GM12878 (cell line): Measurements from ENCODE around the gene NHS. TPM values are rescaled to one million over a fixed set of nuclear protein-coding genes. Genes with fewer than 3 reads are reported as not detected.

Source experiments
- ATAC-seq: fragments of 200-7000 bp; cut with Tn5 transposase; 3 replicates; pipeline ENCODE4 v1.9.1; 2020; ENCODE audit warnings: mild to moderate bottlenecking, moderate library complexity
- BruUV-seq: library from RNA; stranded (reverse); fragments of 400-500 nt; replicated peaks from 2 replicates; lab custom pipeline; 2021; lab: Mats Ljungman, UMichigan
- CTCF ChIA-PET: fragments of 300-600 bp; sonication (Branson Sonifier 250); formaldehyde crosslinking; extraction: SDS; loops from one replicate; lab custom pipeline; 2021; ENCODE audit warnings: inconsistent platforms; lab: Yijun Ruan, JAX
- POLR2A ChIA-PET: fragments of 350-600 bp; formaldehyde crosslinking; extraction: SDS; loops from one replicate; lab custom pipeline; 2021; ENCODE audit warnings: inconsistent platforms; lab: Charles Lee
- RAD21 ChIA-PET: fragments of 300-600 bp; sonication (Branson Sonifier 250); formaldehyde crosslinking; loops from one replicate; lab custom pipeline; 2023; ENCODE audit warnings: antibody characterized with exemption; ENCODE audit not compliant: unreplicated experiment; lab: Charles Lee
- SMC1A ChIA-PET: fragments of 300-600 bp; sonication (Branson Sonifier 250); formaldehyde crosslinking; loops from one replicate; lab custom pipeline; 2023; ENCODE audit not compliant: unreplicated experiment, uncharacterized antibody; lab: Charles Lee
- DNase-seq: peaks from one replicate; pipeline ENCODE4 v3.0.0-alpha.2; 2011; ENCODE audit warnings: low read depth, low spot score
- FAIRE-seq: peaks from 3 replicates; lab custom pipeline; 2011; peaks lifted over from hg19 to GRCh38; lab: Jason Lieb, UNC
- H2AFZ ChIP-seq: 2 replicates; pipeline ENCODE4 v1.6.0; 2011; ENCODE audit warnings: low read depth, low read length, control low read depth; ENCODE audit not compliant: control insufficient read depth
- H3K27ac ChIP-seq: 2 replicates; pipeline ENCODE4 v1.5.1; 2011; ENCODE audit warnings: control low read depth; ENCODE audit not compliant: control insufficient read depth, insufficient read depth
- H3K27me3 ChIP-seq, 2 experiments: replicated peaks in 1 of 2; 2 replicates each; pipeline versions ENCODE4 v1.6.0 to v1.6.1; 2011; ENCODE audit warnings: low read length in 1 of 2; ENCODE audit not compliant: control insufficient read depth in 2 of 2, insufficient read depth in 2 of 2
- H3K36me3 ChIP-seq, 2 experiments: 2 replicates each; pipeline ENCODE4 v1.5.1; 2011; ENCODE audit warnings: low read length in 1 of 2; ENCODE audit not compliant: control insufficient read depth in 2 of 2, insufficient read depth in 2 of 2
- H3K4me1 ChIP-seq: 2 replicates; pipeline ENCODE4 v1.6.1; 2011; ENCODE audit warnings: mild to moderate bottlenecking, low read length, moderate library complexity, mixed read lengths; ENCODE audit not compliant: control insufficient read depth, insufficient read depth
- H3K4me2 ChIP-seq: 2 replicates; pipeline ENCODE4 v1.6.0; 2011; ENCODE audit warnings: control low read depth; ENCODE audit not compliant: control insufficient read depth, insufficient read depth
- H3K4me3 ChIP-seq: fragments of 200-600 bp; sonication (generic); 2 replicates; pipeline ENCODE4 v1.5.1; 2016
- H3K79me2 ChIP-seq: 2 replicates; pipeline ENCODE4 v1.6.0; 2011; ENCODE audit warnings: low read length; ENCODE audit not compliant: control insufficient read depth, insufficient read depth
- H3K9ac ChIP-seq: 2 replicates; pipeline ENCODE4 v1.8.0; 2011; ENCODE audit warnings: low read length, control low read depth, mixed read lengths; ENCODE audit not compliant: control insufficient read depth, insufficient read depth
- H3K9me3 ChIP-seq: replicated peaks from 3 replicates; pipeline ENCODE4 v1.5.1; 2011; ENCODE audit warnings: mild to moderate bottlenecking, low read length; ENCODE audit not compliant: control insufficient read depth, insufficient read depth
- H4K20me1 ChIP-seq: 2 replicates; pipeline ENCODE4 v1.6.0; 2011; ENCODE audit not compliant: control insufficient read depth, insufficient read depth
- CBFB ChIP-seq: IDR thresholded peaks from 2 replicates; pipeline ENCODE4 v1.6.1; 2016; ENCODE audit warnings: antibody characterized with exemption, low read depth
- E2F8 ChIP-seq: fragments of 450-650 bp; IDR thresholded peaks from 2 replicates; pipeline ENCODE4 v1.6.1; 2018; ENCODE audit warnings: mild to moderate bottlenecking, low read depth, moderate library complexity; ENCODE audit not compliant: partially characterized antibody
- EP300 ChIP-seq, 2 experiments: fragments of 150-350 bp in 1 of 2; IDR thresholded peaks; 2 replicates each; pipeline ENCODE4 v1.6.1; 2011 to 2012; ENCODE audit warnings: low read depth in 2 of 2, low read length in 2 of 2, borderline replicate concordance in 1 of 2, improper control_type of control experiment in 1 of 2, inconsistent platforms in 1 of 2; ENCODE audit not compliant: control insufficient read depth in 1 of 2
- ETV6 ChIP-seq, 2 experiments: fragments of 450-650 bp in 1 of 2; IDR thresholded peaks in 1 of 2; conservative IDR thresholded peaks in 1 of 2; 2 replicates each; pipeline ENCODE4 v1.6.1; 2014; ENCODE audit warnings: antibody characterized with exemption in 1 of 2, borderline replicate concordance in 1 of 2, low read depth in 1 of 2, mild to moderate bottlenecking in 1 of 2, moderate library complexity in 1 of 2
- GATAD2B ChIP-seq: fragments of 450-650 bp; conservative IDR thresholded peaks from 2 replicates; pipeline ENCODE4 v1.6.1; 2017; ENCODE audit warnings: low read depth, mild to moderate bottlenecking, moderate library complexity
- JUND ChIP-seq: IDR thresholded peaks from 2 replicates; pipeline ENCODE4 v1.6.1; 2012; ENCODE audit warnings: low read depth, mild to moderate bottlenecking, low read length, improper control_type of control experiment, moderate library complexity
- MYB ChIP-seq: fragments of 150-350 bp; IDR thresholded peaks from 2 replicates; pipeline ENCODE4 v1.6.1; 2014; ENCODE audit warnings: mild to moderate bottlenecking, low read depth, low read length, borderline replicate concordance
- NKRF ChIP-seq: fragments of 450-650 bp; conservative IDR thresholded peaks from 2 replicates; pipeline ENCODE4 v1.6.1; 2017; ENCODE audit warnings: mild to moderate bottlenecking, moderate library complexity
- PKNOX1 ChIP-seq: fragments of 450-650 bp; IDR thresholded peaks from 2 replicates; pipeline ENCODE4 v1.6.1; 2016; ENCODE audit warnings: mild to moderate bottlenecking
- RAD21 ChIP-seq: IDR thresholded peaks from 2 replicates; pipeline ENCODE4 v1.6.1; 2011; ENCODE audit warnings: mild to moderate bottlenecking, low read depth, low read length, moderate library complexity; ENCODE audit not compliant: insufficient read depth
- SP1 ChIP-seq: IDR thresholded peaks from one replicate; pipeline ENCODE4 v1.6.1; 2011; ENCODE audit warnings: low read depth, low read length
- WGBS: methylation state at CpG from one replicate; pipeline ENCODE4 v1.1.6; 2016; ENCODE audit warnings: low lambda C conversion rate; ENCODE audit not compliant: insufficient replicate concordance, insufficient coverage; ENCODE audit errors: missing lambda C conversion rate; 5-methylcytosine and 5-hydroxymethylcytosine counted together
- in situ Hi-C: fragments of 300-500 bp; cut with MboI; formaldehyde crosslinking; loops from 9 replicates; pipeline ENCODE4 v1.14.3; 2018; ENCODE audit warnings: mixed read lengths
- intact Hi-C: fragments of 100-400 bp; cut with micrococcal nuclease; formaldehyde crosslinking; loops from one replicate; pipeline ENCODE4 v1.14.2; 2022; ENCODE audit not compliant: unreplicated experiment
- polyA plus RNA-seq, 11 experiments: library from polyadenylated mRNA; depleted of rRNA in 4 of 11; unstranded in 6 of 11; stranded (reverse) in 5 of 11; fragments of >200 nt; fragmentation: Nextera tagmentation in 4 of 11; fragmentation: Illumina TruSeq in 1 of 11; extraction: Ambion mirVana in 4 of 11; extraction: Trizol in 1 of 11; gene quantifications; 1 replicate in 1 of 11; 2 replicates in 10 of 11; pipeline versions ENCODE4 v1.2.1 to v1.2.3, GENCODE V29; 2011 to 2016; ENCODE audit warnings: inconsistent platforms in 2 of 11, missing spikeins in 2 of 11, low read depth in 1 of 11
- total RNA-seq, 4 experiments: library from RNA; depleted of rRNA in 3 of 4; stranded (reverse); fragments of >200 nt in 3 of 4; fragmentation: Illumina TruSeq in 1 of 4; extraction: Trizol in 1 of 4; gene quantifications; 2 replicates each; pipeline versions ENCODE4 v1.2.1 to v1.2.3, GENCODE V29; 2013 to 2021

Gene NHS
- total and polyA plus RNA-seq, 10 of the 15 experiments (the other 5 are each of a cell fraction or from before 2014, with no cell fraction given), result under 0.01 to 0.07 (median 0.03) TPM; not detected in 7

GRCh38 chrX:17758382-17758781 is 383.4 kb downstream of the NHS start:
- DNase-seq (no peak), FAIRE-seq (no peak), ATAC-seq (peak; percentile 68)
- H3K4me2 ChIP-seq, result no peak overlapping the region
- no peaks in the 10 kb centered on the region for H3K4me1 ChIP-seq
- H3K79me2 ChIP-seq, result no peaks in the 10 kb centered on the region
- no peak overlapping the region for H3K4me3 ChIP-seq
- TF ChIP-seq GATAD2B, result no peak
- TF ChIP-seq PKNOX1, result no peak
- no peak for TF ChIP-seq RAD21
- TF ChIP-seq ETV6 (conservative IDR thresholded peaks at IDR 0.05 in 1 of 2, IDR thresholded peaks at IDR 0.05 in 1 of 2; ENCODE audit: borderline replicate concordance in 1 of 2, low read depth in 1 of 2), result no peak
- SMC1A ChIA-PET, result no interaction called here
- no peaks in the 10 kb centered on the region for H3K9me3 ChIP-seq
- no TSS peak for BruUV-seq
- no peaks in the 10 kb centered on the region for H4K20me1 ChIP-seq
- H3K36me3 ChIP-seq, result no peaks in the 10 kb centered on the region
- 0% methylated on average over 2 of the region's 2 CpGs for WGBS
- RAD21 ChIA-PET, result no interaction called here
- no peak overlapping the region for H3K9ac ChIP-seq
- no peaks in the 10 kb centered on the region for H3K27me3 ChIP-seq
- intact Hi-C loops, result no loop called here
- CTCF ChIA-PET, result no interaction called here
- H2AFZ ChIP-seq, result no peak overlapping the region
- in situ Hi-C loops, result no loop called here
- no peak overlapping the region for H3K27ac ChIP-seq
- POLR2A ChIA-PET, result no interaction called here

- ChIA-PET POLR2A (no interaction called here), CTCF (no interaction called here), SMC1A (no interaction called here), RAD21 (no interaction called here)
- H3K36me3 ChIP-seq, result no peaks in the 10 kb centered on the region
- intact Hi-C loops, result no loop called here
- DNase-seq (no peak), FAIRE-seq (no peak), ATAC-seq (no peak)
- H3K9ac ChIP-seq, result no peak overlapping the region
- no peak overlapping the region for H3K27ac ChIP-seq
- no peak overlapping the region for H3K4me3 ChIP-seq
- no peaks in the 10 kb centered on the region; the same call in 2 of the 3 replicates for H3K9me3 ChIP-seq
- WGBS, result 83% methylated on average over 1 of the region's 1 CpG
- no peak overlapping the region for H2AFZ ChIP-seq
- H3K27me3 ChIP-seq, result no peaks in the 10 kb centered on the region
- no peaks in the 10 kb centered on the region for H4K20me1 ChIP-seq
- no peaks in the 10 kb centered on the region for H3K4me1 ChIP-seq
- H3K79me2 ChIP-seq, result no peaks in the 10 kb centered on the region
- no peak overlapping the region for H3K4me2 ChIP-seq
- in situ Hi-C loops, result no loop called here
- no TSS peak for BruUV-seq
- TF ChIP-seq SP1, result no peak
- no peak for TF ChIP-seq EP300 (IDR thresholded peaks at IDR 0.05; ENCODE audit: borderline replicate concordance in 1 of 2, control insufficient read depth in 1 of 2, low read depth in 2 of 2, low read length in 2 of 2)
- no peak for TF ChIP-seq NKRF
- no peak for TF ChIP-seq MYB
- TF ChIP-seq E2F8, result no peak
- TF ChIP-seq JUND, result no peak
- TF ChIP-seq CBFB, result no peak
Measured at GRCh38 chrX:17759990-17760389, 385.0 kb downstream of the NHS start.
